Stimulated activated CD4-positive, alpha-beta T cell treated with anti-CD3 and anti-CD28 coated beads, Interleukin-1b, Interleukin-23, amount 100 ng/mL, for 24 hours (primary cell): ENCODE data around the gene HDDC2.

Experiments used
- DNase-seq, 4 experiments: peaks; one replicate each; pipeline ENCODE4 v3.0.0-alpha.2; 2020; ENCODE audit warnings: low read depth in 4 of 4, low spot score in 1 of 4

The HDDC2 gene, protein sequence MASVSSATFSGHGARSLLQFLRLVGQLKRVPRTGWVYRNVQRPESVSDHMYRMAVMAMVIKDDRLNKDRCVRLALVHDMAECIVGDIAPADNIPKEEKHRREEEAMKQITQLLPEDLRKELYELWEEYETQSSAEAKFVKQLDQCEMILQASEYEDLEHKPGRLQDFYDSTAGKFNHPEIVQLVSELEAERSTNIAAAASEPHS

DNA sequence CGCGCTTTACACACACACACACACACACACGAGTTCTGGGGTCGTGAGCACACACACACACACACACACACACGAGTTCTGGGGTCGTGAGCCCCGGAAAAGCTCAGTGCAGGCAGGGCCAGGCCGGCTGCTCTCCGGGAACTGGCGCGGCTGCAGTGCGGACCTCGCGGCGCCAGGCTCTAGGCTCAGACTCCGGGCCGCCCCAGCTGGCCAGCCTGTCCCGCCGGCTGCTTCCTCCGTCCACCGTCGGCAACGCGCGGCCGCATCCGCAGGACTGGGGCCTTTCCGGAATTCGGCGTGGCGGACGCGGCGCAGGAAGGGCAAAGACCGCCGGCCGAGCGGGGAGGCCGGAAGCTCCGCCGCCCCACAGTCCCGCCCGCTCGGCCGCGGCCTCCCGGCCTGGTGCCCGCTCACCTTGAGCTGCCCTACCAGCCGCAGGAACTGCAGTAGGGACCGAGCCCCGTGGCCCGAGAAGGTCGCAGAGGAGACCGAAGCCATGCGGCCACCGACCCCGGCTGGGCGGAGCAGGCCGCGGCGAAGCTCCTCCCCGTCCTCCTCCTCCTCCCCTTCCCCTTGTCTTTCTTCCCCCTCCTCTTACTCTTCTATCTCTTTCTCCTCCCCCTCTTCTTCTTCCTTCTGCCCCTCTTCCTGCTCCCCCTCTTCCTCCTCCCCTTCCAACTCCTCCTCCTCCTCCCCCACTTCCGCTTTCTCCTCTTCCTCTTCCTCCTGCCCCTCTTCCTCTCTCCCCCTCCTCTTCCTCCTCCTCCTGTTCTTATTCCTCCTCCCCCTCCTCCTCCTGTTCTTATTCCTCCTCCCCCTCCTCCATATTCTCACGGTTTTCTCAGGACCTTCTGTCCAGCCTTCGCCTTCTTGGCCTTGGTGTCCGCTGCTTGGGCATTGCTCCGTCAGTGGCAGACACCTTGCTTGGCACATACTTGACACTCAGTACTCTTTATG, at the start of gene HDDC2:
TSS of gene HDDC2 (minus strand) at position 533 of the 957 bp plus-strand sequence. CDS start at position 498, 35 bp downstream.
- peak; percentile 16 to 36 (median 31) for DNase-seq

DNA sequence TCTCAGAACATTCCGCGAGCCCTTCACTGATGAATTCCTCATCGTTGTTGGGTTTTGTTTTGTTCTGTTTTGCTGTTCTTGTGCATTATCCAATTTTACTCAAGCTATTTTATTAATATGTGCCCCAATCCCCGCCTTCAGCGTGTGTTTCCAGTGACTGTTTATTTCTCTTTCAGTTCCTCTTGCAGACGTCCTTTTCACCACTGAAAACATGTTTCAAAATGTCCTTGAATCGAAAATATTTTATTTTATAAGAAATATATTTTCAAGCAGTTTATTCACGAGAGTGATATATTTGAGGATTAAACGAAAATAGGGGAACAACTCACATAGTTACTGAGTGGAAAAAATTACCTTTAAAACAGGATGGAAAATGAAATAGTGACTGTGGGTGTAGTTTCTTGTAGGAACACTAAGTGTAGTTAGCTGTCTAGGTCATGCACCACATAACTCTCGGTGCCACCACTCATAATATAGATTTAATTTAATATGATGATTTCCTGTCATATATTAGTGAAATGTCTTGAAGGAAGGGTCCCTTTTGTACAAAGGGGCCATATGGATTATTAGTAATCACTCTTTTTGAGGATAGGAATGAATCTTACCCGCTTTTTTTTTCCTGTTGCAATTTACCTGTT, 45.3 kb upstream of the HDDC2 start:
- DNase-seq = no peak

DNA sequence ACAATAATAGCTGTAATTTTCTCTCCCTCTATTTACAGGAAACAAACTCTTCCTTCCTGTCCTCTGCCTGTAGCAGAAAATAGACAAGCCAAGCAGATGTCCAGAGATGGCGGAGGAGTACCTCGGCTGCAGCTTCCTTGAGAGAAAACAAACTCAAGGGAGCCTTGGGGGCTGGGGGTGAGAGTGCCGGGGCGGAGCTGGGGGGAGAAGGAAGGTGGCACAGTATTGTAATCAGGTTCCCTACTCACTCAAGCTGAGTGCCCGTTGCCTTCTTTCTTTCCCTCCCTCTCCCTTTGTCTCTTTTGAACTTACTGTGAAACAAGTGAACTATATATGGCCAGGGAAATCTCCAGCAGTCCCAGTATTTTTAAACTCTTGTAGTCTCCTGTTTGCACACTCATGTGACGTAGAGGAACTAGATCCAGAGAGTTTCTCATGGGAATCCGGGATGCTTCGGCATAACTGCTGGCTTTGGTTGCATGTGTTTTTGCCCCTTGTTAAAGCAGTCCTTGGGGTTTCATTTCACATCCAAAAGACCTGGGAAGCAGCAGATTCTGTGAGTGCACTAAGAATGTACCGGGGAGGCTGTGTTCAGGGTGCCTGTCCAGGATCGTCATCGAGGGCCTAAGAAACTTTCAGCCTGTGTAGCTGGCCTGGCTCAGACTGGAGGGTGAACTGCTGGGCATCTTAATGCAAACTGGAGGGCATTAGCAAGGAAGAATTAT, 44.6 kb upstream of the HDDC2 start:
- no peak for DNase-seq

DNA sequence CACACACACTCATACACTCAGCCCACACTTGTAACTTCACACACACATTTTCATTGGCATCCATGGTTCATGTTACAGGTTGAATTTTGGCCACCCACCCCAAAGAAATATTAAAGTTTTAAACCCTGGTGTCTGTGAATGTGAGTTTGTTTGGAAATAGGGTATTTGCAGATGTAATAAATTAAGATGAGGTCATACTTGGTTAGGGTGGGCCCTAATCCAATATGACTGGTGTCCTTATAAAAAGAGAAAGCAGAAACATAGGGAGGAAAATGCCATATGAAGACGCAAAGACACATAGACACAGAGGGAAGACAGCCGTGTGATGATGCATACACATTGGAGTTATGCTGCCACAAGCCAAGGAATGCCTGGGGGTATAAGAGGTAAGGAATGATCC, 39.7 kb upstream of the HDDC2 start:
- no peak for DNase-seq

DNA sequence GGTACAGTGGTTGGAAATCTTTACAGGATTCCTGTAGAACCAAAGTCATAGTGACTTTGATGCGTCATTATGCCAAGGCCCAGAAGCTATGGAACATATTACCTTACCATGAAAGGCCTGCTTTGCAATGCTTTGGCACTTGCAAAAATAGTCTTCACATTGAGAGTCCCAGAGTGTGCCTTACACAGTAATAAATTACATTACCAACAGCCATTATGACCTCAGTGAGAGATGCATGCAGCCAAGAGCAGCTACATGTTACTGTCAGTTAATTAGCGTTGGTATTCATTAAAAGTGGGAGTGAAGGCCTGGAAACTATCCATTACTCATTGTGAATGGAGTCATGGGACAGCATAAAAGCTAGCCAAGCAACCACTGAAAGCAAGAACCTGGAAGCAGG, 39.2 kb upstream of the HDDC2 start:
- no peak for DNase-seq

DNA sequence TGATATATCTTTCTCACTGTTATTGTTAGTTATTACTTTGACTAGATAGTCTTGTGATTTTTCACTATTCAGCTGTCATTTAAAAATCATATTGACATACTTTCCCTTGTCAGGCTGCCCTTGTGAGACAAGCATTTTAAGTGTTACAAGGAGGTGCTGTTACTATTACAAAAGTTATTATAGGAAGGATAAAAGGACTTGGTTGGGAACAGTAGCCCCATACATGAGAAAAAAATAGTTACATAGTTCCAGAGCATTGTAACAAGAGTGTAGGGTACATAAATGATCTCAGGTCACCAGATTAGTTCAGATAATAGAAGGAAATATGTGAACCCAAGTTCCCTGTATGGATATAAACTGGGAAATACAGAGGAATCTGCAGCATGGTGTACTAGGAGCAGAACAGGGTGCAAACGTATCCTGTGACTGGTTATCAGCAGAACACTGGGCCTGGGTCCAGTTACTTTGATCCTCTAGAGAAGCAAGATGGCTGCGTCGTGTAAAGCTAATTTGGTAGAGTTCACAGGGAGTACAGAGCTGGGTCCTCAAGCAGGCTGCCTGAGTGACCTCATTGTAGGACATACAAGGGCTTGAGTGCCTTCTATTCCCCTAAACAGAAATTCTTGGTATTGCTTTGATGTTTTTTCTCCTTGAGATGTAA, 38.5 kb upstream of the HDDC2 start:
- DNase-seq = no peak

DNA sequence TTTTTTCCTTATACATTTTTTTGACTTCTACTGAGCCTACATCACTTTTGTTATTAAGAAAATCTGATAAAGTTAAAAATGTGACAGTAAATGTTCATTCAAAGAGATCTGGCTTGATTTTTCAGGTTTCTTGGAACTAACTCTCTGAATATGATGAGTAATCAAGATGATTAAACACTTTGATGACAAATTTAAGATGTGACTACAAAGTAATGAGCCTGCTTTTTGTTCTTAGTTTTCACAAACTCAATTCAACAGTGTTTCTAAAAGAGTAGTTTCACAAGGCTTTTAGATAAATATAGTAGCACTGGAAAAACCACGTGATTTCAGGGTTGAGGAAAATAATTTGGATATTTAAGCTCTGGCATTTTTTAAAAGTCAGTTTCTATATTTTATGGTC, 37.9 kb upstream of the HDDC2 start:
- DNase-seq = no peak

DNA sequence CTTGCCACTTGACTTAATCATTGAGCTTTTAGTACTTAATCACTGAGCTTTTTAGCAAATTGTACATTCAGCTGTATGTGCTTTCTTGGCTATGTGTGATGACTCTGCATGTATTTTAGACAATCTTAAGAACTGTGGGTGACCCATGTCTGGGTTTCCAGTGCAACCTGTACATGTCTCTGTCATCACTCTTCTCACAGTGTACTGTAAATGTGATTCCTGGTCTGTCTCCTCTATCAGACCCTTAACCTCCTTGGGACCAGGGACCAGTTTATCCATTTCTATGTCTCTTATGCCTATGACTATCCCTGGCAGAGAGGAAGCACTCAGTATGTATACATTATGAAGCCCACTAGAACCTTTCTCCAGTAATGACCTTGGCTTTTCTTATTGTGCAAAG, 36.6 kb upstream of the HDDC2 start:
- no peak for DNase-seq

DNA sequence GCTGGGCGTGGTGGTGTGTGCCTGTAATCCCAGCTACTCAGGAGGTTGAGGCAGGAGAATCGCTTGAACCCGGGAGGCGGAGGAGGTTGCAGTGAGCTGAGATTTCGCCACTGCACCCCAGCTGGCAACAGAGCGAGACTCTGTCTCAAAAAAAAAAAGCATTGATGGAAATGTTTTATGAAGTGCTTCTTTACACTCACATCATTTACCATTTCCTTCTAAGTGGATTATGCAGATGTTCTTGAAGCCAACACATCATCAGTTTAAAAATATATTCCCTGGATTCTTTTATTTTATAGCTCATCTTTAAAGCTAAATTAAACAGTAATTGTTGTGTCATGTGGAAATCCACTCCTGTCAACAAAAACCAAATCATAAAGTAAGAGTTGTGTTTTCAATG, 35.9 kb upstream of the HDDC2 start:
- DNase-seq = no peak

DNA sequence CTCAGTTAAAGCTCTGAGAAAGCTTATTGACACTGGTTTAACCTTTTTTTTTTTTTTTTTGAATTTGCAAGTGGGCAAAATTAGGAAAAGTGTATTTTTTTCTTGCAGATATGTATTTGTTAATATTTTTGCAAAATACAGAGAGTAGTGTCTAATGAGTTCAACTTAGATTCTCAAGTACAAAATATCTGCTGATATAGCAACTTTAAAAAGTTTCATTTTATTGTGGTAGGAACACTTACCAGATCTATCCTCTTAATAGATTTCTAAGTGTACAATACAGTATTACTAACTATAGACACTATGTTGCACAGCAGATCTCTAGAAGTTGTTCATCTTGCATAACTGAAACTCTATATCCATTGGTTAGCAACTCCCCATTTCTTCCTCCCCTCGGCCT, 30.9 kb upstream of the HDDC2 start:
- DNase-seq = no peak

DNA sequence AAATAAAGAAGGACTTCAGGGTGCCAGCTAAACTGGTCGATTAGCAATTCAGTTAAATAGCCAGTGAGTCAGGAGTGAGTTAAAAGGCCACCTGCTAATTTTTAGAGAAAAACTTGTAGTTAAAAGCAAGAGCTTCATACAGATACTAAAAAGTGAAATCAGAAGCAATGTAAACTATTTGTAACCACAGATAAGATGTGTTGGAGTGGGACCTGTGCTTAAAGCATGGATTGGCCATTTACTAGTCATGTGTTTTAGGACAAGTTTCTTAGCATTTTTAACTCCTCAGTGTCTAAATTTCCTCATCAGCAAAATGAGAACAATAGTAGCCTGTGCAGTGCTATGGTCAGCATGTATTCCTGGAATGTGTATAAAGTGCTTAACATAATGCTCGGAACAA, 23.8 kb upstream of the HDDC2 start:
- no peak for DNase-seq

DNA sequence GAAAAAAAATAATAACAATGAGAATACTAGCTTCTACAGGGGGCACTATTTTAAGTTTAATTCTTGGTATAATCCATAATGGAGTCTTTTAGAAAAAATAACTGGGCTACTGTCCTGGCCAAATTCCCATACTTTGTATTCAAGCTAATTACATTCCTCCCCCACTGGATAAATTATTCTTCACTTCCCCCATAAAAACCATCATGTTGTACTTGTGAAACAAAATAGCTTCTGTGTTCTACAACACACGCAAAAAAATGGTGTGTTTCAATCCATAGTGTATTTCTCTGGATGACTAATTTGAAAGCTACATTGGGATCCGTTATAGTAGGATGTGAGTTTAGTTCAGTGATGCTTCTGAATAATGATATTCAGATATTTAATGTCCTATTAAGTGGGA, 21.6 kb upstream of the HDDC2 start:
- no peak for DNase-seq

DNA sequence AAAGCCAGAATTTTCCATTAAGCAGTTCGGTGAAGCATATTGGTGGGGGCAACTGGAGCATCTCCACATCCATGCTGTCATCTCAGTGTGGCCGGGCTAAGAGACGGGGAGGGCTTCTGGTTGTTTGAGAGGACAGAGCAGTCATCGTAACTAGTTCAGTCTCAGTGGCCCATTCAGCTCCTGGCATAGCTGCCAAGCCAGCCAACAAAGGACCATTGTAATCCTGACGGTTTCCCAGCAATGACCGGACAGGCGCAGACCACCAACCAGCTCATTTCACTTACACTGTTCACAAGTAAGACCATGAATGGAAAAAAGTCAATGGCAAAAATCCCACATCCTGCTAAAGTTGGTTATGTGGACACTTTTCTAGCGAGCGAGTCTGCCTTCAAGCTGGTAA, 14.9 kb upstream of the HDDC2 start:
- no peak for DNase-seq

DNA sequence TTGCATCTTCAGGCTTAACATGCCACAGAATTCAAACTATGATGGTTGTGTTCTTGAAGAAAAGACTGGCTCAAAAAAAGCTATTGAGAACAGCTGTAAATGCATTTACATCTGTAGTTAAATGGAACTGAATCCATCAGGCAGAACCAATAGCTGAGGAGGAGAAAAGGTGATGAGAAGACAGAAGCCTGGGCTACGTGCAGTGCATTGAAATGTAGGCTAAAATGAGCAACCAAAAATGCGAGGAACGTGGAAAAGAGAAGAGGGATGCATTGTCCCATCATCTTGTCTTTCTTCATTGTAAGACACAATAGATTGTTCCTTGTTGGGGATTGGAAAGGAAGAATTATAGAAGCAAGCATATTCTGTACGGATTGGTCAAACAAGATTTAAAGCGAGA, 13.8 kb upstream of the HDDC2 start:
- DNase-seq = no peak

DNA sequence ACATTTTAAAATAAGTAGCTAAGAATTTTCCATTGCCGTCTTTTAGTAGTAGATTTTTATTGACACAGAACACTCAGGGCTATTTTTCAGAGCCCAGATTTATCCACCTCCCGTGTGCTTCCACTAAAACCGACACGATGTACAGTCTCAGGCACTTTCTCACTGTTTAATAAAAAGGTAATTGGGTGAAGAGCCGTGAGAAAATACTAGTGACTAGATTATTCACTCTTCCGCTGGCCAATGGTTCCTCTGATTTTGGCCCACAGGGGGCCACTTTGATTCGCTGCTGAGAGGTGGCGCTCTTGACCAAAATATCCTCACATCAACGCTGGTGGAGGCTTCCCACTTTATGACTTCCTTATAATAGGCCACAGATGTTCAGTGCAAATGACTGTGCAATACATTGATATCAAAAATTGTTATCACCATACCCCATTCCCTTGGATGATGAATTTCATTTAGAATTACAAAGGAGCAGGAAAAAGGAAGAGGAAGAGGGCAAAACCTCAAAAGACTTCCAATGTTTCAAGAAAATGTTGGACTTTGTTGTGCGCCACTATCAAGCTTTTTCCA, 12.3 kb upstream of the HDDC2 start:
- no peak for DNase-seq

DNA sequence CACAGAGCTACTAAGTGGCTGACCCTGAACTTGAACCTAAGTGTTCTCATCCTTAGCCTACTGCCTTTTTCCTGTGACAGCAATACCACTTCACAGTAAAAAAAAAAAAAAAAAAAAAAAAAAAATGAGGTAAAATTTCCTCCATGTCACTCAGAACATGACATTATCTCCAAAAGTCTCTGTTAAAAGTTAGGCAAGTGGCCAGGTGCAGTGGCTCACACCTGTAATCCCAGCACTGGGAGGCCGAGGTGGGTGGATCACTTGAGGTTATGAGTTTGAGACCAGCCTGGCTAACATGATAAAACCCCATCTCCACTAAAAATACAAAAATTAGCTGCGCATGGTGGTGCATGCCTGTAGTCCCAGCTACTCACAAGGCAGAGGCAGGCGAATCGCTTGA, 11.2 kb upstream of the HDDC2 start:
- no peak for DNase-seq

DNA sequence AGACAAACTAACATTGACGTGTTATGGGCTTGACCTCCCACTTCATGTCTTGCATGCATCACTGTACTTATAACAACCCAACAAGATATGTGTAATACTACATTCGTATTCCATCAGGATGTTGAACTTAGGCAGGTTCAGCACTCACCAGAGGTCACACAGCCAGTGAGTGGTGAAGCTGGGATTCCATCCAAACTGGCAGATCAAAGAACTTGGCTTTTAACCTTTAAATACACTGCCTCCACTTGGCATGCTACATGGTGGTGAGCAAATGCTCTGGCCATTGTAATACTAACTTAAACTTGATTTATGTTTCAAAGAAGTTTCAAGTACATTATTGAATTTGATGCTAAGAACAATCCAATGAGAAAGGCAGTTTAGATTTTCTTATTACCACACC, 10.7 kb upstream of the HDDC2 start:
- DNase-seq = no peak

DNA sequence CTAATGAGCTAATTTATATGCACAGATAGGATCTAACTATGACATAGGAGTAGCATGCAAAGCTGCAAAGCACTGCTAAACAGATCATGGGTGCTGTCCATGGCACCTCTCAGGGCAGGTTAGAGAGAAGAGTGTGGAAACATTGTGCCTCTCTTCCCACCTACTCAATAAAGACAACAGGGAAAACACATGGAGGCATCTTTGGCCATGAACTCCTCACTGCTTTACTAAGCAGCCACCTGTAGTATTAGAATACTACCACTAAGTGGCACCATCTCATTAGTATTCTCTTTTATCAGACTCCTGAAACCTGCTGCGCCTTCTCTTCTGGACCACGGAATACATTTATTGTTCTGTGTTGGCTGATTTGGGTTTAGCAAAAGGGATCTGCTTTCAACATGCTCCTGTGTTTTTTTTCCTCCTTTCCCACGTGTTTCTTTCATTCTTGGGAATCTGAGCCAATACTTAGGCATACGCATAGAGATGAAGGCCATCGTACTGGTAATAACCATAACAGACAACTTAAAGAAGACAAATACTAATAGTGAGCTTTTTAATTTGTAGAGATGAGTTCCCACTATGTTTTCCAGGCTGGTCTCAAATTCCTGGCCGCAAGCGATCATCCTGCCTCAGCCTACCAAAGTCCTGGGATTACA, 9.4 kb upstream of the HDDC2 start:
- DNase-seq = no peak

DNA sequence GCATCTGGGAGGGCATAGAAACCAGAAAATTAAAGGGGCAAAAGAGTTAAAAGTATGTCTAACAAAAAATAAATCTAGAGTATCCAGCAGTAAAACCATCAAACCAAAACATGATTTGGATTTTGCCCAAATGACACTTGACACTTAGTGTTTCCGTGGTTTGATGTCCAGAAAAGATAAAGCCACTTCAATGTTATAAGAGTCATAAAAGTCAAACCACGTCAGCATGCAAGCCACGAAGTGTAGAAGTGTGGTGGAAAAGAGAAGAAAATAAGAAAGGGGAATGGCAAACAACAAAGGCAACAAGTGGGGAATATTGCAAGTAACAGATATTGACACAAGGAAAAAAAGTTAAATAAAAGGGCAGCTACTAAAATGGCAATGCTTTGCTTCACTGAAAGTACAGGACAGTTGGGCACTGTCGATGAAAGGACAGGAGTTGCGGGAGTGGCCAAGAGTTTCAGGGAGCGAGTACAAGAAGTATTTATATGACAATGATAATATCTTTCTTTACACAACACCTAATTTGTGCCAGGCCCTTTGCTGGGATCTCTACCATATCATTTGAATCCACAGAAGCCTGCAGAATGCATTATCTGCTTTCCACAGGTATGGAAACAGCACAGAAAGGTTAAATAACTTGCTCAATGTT, 6.3 kb upstream of the HDDC2 start:
- DNase-seq = no peak
